GM19372 (cell line): ENCODE data around the gene EXOC3L4.
"Not testable (repeated sequence)": the region's sequence is repeated elsewhere in the genome, so short reads cannot be mapped to it uniquely, and the experiment has no call there.

Experiments
- ATAC-seq: cut with Tn5 transposase; IDR thresholded peaks from one replicate; pipeline ENCODE4 v1.9.1; 2021; ENCODE audit warnings: mild to moderate bottlenecking, low read depth, moderate library complexity; ENCODE audit not compliant: unreplicated experiment

The EXOC3L4 gene

DNA sequence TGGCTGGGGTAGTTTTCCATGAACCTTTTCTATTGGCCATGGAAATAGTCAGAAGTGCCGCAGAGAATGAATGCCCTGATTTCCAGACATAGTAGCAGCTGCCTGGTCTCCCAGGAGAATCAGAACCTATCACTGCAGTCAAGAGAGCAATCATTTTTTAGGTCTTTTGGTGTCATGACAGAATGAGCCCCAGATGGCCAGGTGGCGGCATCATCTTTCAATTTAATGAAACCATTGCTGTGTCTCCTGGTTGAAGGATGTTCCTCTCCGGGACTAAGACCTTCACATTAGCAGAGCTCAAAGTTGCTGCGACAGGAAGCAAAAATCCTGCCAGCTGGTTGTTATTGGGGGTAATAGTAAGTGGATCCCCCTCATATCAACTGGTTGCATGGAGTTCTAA is 47.5 kb downstream of the EXOC3L4 start:
- ATAC-seq = no peak

DNA sequence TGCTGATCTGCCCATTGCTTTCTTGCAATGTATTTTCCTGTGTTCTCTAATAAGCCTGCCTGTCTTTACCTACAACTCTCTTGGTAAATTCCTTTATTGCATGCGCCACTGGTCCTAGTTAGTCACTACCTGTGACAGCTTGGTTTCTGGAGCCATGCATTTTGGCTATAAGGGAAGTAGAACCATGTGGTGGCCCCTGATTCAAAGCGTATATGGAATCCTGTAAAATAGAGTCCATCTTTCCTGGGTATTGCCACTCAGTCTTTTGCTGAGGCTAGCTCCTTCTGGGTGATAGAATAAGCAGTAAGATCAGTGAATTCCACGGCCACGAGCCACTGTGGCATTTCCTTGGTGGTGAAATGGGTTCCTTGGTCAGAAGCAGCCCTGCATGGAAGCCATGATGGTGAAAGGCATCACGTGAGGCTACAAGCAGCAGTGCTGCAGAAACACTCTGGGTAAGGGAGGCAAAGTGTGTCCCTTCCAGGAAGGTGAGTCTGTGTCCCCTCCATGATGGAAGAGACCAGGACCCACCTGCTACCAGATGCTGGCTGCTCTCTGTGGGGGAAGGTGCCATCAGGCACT is 48.3 kb downstream of the EXOC3L4 start:
- no peak for ATAC-seq

DNA sequence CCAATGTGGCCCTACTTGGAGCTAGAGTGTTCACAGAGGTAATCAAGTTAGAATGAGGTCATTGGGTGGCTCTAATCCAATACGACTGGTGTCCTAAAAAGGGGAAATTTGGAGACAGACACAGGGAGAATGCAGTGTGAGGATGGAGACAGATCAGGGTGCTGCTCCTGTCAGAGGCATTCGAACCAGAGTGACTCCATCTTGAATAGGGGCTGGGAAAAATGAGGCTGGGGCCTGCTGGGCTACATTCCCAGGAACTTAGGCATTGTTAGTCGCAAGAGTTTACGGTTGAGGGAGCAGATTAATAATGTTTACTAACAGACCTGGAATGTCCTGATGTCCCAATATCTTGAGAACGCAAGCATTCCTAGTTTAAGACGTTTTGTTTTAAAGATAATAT is 49.0 kb downstream of the EXOC3L4 start:
- ATAC-seq = no peak

DNA sequence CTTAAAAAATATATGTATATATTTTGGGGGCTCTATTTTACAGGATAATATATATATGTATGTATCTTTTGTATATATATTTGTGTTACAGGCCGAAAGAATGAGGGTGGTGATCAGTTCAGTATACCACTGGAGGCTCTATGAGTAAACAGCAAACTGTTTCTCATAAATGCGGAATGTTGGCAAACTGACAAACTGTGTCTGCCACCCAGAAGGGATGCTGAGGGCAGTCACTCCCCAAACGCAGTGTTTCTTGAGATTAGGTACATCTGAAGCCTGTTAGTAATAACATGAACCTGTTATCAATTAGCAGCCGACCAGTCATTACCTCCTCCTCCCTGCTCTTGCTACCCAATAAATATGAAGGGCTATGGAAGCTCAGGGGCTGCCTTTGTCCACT is 49.6 kb downstream of the EXOC3L4 start:
- ATAC-seq = no peak

DNA sequence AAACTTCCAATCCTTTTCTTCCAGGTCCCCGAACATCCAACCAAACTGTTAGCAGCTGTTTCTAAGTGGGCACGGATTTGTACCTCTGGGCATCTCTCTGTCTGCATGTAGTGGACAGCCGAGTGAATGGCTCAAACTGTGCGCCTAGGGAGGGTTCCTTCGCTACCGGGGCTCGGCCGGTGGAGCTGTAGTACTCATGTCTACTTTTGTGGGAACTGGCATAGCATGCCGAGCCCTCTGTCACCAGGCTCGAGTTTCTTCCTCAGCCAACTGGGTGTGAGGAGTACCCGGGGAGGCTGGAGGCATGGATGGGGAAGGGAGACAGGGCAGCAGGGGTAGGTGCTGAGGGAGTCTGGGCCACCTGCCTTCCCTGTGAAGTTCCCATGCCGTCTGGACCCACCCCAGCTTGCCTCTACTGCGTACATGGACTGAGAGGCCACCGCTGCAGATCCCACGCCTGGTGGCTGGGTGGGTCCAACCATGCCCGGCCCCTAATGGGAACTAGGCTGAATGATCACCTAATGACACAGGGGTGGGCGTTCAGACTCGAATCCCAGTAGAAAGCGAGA is 51.7 kb downstream of the EXOC3L4 start:
- no peak for ATAC-seq

DNA sequence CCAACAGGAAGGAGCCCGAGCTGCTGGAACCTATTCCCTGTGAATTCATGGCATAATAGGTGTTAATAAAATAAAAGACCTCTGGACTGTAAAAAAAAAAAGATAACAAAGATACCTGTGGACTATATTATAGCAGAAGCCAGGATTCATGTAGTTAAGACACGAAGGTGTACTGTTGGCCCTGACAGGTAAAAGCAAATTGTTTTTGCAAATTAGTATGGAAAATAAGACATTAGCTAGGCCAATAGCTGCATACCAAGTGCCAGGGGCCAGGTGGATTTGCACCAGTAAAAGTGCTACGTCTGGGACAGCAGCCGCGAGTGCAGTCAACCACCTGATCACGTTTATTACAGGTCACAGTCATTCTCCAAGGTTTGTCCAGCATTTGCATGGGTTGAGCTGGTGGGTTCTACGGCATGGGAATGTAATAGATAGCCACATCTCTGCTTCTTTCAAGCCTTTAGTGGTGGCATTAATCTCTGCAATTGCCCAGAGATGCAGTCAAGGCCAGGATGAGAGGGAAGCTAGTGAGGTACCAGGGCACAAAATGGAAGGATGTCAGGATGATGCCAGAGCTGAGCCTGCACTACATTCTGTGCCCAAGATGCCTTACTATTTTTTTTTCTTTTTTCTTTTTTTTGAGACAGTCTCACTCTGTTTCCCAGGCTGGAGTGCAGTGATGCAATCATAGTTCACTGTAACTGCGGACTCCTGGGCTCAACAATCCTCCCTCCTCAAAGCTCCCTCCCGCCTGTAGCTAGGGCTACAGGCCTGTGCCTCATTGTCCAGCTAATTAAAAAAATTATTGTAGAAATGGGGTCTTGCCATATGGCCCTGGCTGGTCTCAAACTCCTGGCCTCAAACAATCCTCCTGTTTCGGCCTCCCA is 55.1 kb downstream of the EXOC3L4 start:
- no peak for ATAC-seq

DNA sequence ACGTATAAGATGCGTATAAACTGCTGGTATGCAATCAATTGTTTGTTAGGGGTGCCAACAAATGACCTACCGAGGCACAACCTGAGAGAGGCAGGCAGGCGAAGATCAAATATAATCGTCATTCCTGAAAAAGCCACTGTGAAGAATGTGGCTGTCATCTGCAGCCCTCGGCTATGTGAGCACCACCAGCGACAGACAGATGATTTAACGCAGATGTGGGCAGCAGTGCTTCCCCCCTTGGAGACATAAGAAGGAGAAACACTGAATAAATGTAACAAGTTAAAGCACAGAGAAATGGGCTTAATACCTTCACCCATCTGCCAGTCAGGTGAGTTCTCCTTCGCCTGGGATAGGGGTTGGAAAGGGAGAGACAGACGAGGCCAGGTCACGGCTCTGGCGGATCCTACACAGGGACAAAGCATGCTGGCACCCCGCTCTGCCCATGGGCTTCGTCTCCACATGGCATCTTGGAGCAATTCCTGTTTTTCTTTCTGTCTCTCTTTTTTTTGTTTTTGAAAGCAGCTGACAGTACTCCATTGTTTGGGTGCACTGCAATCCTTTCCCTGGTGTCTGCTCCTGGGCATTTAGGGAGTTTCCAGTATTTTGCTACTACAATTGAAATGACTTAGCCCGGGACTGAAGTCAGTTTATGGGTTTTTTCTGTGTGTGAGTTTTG is 56.9 kb downstream of the EXOC3L4 start:
- ATAC-seq = no peak

DNA sequence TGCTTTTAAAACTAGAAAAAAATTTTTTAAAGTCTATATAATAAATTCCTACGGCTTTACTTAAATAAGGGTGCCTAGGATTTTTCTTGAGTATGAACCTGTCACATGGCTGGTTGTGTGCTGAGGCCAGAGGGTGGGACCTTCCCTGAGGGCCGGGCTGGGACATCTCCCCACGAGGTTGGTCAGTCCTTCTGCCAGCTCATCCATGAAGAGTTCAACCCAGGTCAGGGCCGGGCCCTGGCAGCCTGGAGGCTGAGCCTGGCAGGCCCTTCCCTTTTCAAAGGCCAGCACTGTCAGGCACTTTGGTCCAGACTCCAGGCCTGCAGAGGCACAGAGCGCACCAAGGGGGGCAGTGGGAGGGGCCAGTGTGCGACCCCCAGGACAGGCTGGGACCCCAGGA is 60.5 kb downstream of the EXOC3L4 start:
- ATAC-seq = no peak

DNA sequence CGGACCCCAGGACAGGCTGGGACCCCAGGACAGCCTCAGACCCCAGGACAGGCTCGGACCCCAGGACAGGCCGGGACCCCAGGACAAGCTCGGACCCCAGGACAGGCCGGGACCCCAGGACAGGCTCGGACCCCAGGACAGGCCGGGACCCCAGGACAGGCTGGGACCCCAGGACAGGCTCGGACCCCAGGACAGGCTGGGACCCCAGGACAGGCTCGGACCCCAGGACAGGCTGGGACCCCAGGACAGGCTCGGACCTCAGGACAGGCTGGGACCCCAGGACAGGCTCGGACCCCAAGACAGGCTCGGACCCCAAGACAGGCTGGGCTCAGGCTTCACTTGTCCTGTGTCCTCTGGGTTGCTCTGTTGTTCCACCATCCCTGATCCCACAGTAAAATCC is 60.9 kb downstream of the EXOC3L4 start:
- ATAC-seq = not testable (repeated sequence)

DNA sequence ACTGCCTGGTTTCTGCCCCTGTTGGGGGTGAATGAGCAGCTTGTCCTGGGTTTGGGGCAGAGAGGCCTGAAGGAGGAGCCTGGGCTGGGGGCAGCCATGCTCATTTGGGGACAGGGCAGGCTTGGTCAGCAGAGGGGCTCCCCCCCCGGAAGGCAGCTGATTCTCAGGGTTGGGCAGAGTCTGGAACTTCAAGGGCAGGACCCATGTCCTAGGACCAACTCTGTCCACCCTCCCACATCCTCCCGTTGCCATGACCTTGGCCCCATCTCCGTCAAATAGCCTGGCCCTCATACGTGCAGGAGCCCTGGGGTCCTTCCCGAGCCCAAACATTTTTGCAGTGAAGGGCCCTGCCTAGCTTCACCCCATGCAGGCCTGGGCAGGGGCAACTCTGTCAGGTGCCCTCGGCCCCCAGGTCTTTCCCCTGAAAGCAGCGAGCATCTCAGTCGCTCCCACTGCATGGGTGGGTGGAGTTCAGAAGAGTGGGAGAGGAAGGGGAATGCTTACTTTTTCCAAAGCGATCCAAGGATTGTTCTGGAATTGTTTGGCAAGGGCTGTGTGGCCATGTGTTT is 61.4 kb downstream of the EXOC3L4 start:
- ATAC-seq = no peak

DNA sequence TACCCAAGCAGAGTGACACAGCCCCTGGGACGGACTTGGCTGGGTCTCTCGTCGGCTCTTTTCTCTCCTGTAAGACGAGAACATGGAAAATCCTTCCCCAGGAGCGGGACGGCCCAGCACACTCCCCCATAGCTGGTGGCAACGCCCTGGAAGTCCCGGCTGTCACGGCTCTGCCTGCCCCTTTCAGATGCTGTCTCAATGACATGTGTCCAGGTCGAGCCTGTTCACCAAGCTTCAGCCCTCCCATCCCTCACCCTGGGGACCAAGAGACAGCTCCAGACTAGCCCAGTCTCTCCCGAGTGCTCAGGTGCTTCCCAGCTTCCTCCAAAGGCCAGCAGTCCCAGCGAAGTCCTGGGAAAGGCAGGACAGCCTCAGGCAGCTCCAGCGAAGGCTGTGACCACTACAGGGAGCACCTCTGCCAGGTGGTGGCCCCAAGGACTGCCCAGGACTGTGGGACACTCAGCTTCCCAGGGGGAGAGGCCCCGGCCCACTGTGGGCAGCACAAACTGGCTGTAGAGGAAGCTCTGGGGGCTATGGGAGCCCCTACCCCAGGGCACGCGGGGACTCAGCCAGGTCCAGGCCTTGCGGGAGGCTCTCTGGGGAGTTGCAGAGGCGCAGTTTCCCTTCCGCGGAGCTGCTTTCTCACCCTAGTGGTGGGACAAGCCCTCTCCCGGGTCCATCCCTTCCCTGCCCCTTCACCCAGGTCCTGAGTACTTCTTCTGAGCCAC is 62.3 kb downstream of the EXOC3L4 start:
- ATAC-seq = no peak

DNA sequence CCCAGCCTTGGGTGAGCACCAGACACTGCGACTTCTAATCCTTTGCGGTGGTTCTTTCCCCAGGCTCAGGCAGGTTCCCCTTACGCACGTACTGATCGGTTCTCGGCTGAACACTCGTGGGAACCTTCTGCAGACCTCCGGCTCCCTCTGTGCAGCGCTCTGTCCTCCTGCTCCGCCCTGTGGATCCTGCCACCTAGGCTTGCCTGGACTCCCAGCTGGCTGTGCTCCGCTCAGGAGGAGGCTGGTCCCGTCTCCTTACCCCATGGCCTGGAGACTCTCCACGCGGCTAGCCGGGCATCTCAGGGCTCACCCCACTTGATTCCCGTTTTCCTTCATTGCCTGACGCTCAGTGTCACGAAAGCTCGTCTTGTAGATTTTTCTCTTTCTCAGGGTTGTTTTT is 63.4 kb downstream of the EXOC3L4 start:
- no peak for ATAC-seq

DNA sequence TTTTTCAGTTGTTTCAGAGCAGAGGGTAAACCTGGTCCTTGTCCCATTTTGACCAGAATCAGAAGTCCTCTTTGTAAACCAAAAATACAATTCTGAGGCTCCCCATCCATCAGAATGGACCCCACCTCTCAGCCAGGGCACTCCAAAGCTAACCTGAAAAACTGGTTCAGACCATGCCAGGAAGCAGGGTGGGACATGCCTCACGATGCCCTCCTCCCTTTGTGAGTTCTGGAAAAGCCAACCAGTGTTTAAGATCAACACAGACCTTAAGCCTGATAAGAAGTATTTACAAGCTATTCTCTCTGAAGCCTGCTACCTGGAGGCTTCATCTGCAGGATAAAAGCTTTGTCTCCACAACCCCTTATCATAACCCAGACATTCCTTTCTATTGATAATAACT is 64.2 kb downstream of the EXOC3L4 start:
- ATAC-seq = no peak
